SJCRH30 (cell line): ENCODE data around the gene DCAF4L1. TPM values are rescaled to one million over a fixed set of nuclear protein-coding genes. Genes with fewer than 3 reads are reported as not detected.

Experiments used
- DNase-seq, 2 experiments: peaks; one replicate each; pipeline ENCODE4 v3.0.0-alpha.2; 2015 to 2020
- H3K27ac ChIP-seq: fragments of 250-450 bp; sonication (Bioruptor Pico); 2 replicates; pipeline ENCODE4 v1.5.1; 2020; ENCODE audit warnings: mild to moderate bottlenecking, moderate library complexity
- H3K27me3 ChIP-seq: fragments of 250-450 bp; sonication (Bioruptor Pico); 2 replicates; pipeline ENCODE4 v1.5.1; 2020; ENCODE audit warnings: mild to moderate bottlenecking, moderate library complexity
- H3K36me3 ChIP-seq: fragments of 250-450 bp; sonication (Bioruptor Pico); 2 replicates; pipeline ENCODE4 v1.5.1; 2020; ENCODE audit warnings: mild to moderate bottlenecking, moderate library complexity
- H3K4me1 ChIP-seq: fragments of 250-450 bp; sonication (Bioruptor Pico); 2 replicates; pipeline ENCODE4 v1.5.1; 2020; ENCODE audit warnings: mild to moderate bottlenecking, moderate library complexity
- H3K4me3 ChIP-seq: fragments of 250-450 bp; sonication (Bioruptor Pico); 2 replicates; pipeline ENCODE4 v1.5.1; 2020; ENCODE audit warnings: mild to moderate bottlenecking, moderate library complexity
- H3K9me3 ChIP-seq: fragments of 250-450 bp; sonication (Bioruptor Pico); replicated peaks from 2 replicates; pipeline ENCODE4 v1.5.1; 2020; ENCODE audit warnings: mild to moderate bottlenecking, moderate library complexity
- total RNA-seq: library from RNA; depleted of rRNA; stranded (reverse); fragments of >200 nt; shearing (Covaris generic); gene quantifications from 2 replicates; pipeline ENCODE4 v1.2.3, GENCODE V29; 2014; rRNA removed

The DCAF4L1 gene, protein sequence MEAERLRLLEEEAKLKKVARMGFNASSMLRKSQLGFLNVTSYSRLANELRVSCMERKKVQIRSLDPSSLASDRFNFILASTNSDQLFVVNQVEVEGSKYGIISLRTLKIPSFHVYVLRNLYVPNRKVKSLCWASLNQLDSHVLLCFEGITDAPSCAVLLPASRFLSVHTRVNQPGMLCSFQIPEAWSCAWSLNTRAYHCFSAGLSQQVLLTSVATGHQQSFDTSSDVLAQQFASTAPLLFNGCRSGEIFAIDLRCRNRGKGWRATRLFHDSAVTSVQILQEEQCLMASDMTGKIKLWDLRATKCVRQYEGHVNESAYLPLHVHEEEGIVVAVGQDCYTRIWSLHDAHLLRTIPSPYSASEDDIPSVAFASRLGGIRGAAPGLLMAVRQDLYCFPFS
- 0.23 and 0.34 TPM in 2 replicates for total RNA-seq

DNA sequence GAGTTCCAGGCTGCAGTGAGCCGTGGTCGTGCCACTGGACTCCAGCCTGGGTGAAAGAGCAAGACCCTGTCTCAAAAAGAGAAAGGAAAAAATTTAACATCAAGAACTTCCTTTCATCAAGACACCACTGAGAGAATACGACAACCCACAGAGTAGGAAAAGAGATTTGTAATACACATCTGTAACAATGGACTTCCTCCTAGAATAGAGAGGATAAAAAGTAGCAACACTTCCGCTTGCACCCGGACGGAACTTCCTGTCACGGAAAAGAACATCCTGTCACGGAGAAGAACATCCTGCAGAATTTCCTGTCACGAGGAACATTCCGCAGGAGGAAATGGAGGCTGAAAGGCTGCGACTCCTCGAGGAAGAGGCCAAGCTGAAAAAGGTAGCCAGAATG, at the start of gene DCAF4L1:
Gene DCAF4L1 (plus strand): TSS at position 301 of the 400 bp plus-strand sequence. CDS start 37 bp downstream, at position 338.
- Histone ChIP-seq H3K27me3 (no peaks in the 10 kb centered on the region), H3K4me3 (no peak within 1 kb of the TSS), H3K4me1 (no peaks in the 10 kb centered on the region), H3K9me3 (no peaks in the 10 kb centered on the region), H3K36me3 (no peaks in the 10 kb centered on the region), H3K27ac (no peak within 1 kb of the TSS)
- DNase-seq = no peak

DNA sequence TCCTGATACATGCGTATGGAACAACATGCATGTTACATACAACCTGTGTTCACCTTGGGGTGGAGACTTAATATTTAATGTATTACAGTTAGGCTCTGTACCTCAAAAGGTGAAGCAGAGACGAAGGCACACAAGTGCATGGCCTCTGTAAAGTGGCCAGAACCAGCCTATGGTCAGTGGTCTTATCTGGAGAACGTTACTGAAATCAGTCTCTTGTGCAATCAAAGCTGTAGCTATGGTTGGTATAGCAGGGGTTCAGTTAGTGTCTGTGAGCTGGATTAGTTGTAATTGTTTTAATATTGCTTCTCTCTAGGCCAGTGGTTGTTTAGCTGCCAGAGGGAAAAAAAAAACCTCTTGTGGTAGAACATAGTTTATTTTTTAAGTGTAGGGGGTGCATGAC, 48.6 kb upstream of the DCAF4L1 start:
- Histone ChIP-seq H3K4me3 (no peak overlapping the region), H3K27ac (no peak overlapping the region), H3K36me3 (peaks cover 2% of the 10 kb centered on the region; the same call in 1 of the 2 replicates), H3K9me3 (no peaks in the 10 kb centered on the region), H3K27me3 (no peaks in the 10 kb centered on the region), H3K4me1 (0 out of 2 replicates have a peak, but pooled peaks cover 4% of the 10 kb centered on the region)
- DNase-seq = no peak

DNA sequence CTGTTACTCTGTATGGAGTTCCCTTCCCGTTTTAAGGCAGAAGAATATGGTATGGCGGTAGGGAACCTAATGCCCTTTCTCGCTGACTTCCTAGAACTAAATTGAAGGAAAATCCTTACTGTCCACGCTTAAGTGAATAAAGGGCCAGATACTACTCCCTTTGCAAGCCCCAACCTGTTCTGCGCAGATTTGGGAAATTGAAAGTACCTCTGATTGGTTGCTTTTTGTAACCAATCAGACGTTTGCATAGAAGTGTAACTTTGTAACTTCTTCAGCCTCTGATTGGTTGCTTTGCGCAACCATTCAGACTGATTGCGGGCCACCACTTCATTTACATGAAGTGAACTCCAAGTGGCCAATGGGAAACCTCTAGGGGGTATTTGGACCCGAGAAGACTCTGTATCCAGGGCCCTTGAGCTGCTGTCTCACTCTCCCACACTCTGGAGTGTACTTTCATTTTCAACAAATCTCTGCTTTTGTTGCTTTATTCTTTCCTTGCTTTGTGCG, 47.5 kb upstream of the DCAF4L1 start:
- H3K9me3 ChIP-seq = no peaks in the 10 kb centered on the region
- 0 out of 2 replicates have a peak, but pooled peaks cover 4% of the 10 kb centered on the region for H3K4me1 ChIP-seq
- peaks cover 8% of the 10 kb centered on the region; the same call in 1 of the 2 replicates for H3K36me3 ChIP-seq
- H3K4me3 ChIP-seq = peak overlapping the region; percentile 81
- no peak overlapping the region; the same call in 1 of the 2 replicates for H3K27ac ChIP-seq
- no peaks in the 10 kb centered on the region for H3K27me3 ChIP-seq
- DNase-seq = peak; percentile 46 to 56

DNA sequence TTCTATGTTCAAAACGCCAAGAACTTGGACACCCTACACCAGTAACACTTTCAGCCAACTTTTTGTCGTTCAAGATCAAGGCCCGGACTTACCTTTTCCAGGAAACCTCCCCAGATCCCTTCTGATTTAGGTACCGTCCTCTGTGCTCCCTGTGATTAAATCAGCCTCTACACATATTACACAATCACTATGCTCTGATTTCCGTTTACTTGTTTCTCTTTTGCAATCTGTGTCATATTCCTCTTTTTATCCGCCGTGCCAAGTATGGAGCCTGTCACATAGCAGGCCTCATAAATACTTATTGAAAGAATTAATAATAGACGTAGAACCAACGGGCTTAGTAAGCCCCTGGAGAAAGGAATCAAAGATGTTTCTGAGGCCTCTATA, 47.0 kb upstream of the DCAF4L1 start:
- DNase-seq = no peak
- H3K27ac ChIP-seq = peak overlapping the region; percentile 67; the same call in 1 of the 2 replicates
- H3K4me1 ChIP-seq = 0 out of 2 replicates have a peak, but pooled peaks cover 4% of the 10 kb centered on the region
- no peaks in the 10 kb centered on the region for H3K9me3 ChIP-seq
- no peaks in the 10 kb centered on the region for H3K27me3 ChIP-seq
- H3K36me3 ChIP-seq = peaks cover 12% of the 10 kb centered on the region
- H3K4me3 ChIP-seq = peak overlapping the region; percentile 81

DNA sequence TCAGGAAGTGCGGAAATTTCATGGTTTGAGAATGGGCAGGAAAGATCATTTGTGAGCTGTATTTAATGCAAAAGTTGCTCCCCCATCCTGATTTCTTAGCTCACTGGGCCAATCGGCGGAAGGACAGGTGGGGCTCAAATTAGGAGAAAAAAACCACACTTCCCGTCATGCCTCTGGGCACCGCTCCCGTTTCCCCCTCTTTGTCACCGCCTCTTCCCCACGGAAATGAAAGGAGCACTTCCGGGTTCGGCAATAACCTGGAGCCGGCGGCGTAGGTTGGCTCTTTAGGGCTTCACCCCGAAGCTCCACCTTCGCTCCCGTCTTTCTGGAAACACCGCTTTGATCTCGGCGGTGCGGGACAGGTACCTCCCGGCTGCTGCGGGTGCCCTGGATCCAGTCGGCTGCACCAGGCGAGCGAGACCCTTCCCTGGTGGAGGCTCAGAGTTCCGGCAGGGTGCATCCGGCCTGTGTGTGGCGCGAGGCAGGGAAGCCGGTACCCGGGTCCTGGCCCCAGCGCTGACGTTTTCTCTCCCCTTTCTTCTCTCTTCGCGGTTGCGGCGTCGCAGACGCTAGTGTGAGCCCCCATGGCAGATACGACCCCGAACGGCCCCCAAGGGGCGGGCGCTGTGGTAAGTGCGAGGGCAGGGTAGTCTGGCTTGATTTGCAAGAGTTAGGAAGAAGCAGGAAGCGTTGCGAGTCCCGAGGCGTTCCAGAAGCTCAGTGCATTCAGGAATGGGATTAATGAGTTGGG, 46.5 kb upstream of the DCAF4L1 start, which contains the start of gene TMEM33:
Gene TMEM33 (plus strand): TSS at position 529 of the 751 bp plus-strand sequence. CDS start 56 bp downstream, at position 585.
- H3K4me1 ChIP-seq = 0 out of 2 replicates have a peak, but pooled peaks cover 4% of the 10 kb centered on the region
- peak within 1 kb of the TSS; percentile 67 for H3K27ac ChIP-seq
- H3K36me3 ChIP-seq = peaks cover 16% of the 10 kb centered on the region
- H3K4me3 ChIP-seq = peak within 1 kb of the TSS; percentile 81
- no peaks in the 10 kb centered on the region for H3K27me3 ChIP-seq
- peak; percentile 91 to 95 for DNase-seq
- no peaks in the 10 kb centered on the region for H3K9me3 ChIP-seq

DNA sequence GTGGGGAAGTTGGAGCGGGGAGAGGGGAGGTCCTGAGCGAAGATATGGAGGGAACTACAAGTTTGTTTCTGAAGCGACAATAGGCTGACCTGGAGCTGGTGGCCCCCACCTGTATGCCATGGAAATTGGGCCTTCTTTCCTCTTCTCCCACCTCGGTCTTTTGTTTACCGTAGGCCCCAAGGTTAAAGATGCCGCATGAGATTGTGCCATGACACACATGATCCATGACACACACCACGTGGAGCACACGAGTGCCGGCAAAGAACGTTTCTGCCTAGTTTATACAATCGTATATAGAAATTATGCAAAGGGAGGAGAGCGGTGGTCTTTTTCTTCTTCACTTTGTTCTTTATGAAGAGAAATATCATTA, 45.9 kb upstream of the DCAF4L1 start:
- 0 out of 2 replicates have a peak, but pooled peaks cover 4% of the 10 kb centered on the region for H3K4me1 ChIP-seq
- no peaks in the 10 kb centered on the region for H3K9me3 ChIP-seq
- peak overlapping the region; percentile 67 for H3K27ac ChIP-seq
- no peak for DNase-seq
- H3K4me3 ChIP-seq = peak overlapping the region; percentile 81
- H3K36me3 ChIP-seq = peaks cover 19% of the 10 kb centered on the region
- H3K27me3 ChIP-seq = no peaks in the 10 kb centered on the region

DNA sequence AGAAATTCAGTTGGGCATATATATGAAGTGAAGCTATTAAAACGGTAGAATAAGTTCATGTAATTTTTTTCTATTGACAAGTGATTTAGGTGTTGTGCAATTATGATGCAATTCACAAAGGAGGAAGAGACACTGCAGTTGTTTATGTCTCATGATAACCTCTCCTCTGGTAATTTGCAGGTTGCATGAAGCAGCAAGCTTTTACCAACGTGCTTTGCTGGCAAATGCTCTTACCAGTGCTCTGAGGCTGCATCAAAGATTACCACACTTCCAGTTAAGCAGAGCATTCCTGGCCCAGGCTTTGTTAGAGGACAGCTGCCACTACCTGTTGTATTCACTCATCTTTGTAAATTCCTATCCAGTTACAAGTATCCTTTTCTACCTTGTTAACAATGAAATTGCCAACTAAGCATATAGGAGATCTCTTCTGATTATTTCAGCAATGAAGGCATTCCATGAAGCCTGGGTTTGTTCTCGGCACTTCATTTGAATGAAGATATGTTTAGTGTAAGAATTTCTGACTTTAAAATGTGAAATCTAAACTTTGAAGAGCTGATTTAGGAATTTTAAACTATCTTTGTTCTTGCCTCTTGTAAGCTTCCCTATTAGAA, 42.4 kb upstream of the DCAF4L1 start:
- no peak overlapping the region for H3K27ac ChIP-seq
- no peak for DNase-seq
- H3K36me3 ChIP-seq = peaks cover 45% of the 10 kb centered on the region
- 0 out of 2 replicates have a peak, but pooled peaks cover 4% of the 10 kb centered on the region for H3K4me1 ChIP-seq
- H3K27me3 ChIP-seq = no peaks in the 10 kb centered on the region
- H3K9me3 ChIP-seq = no peaks in the 10 kb centered on the region
- no peak overlapping the region for H3K4me3 ChIP-seq

DNA sequence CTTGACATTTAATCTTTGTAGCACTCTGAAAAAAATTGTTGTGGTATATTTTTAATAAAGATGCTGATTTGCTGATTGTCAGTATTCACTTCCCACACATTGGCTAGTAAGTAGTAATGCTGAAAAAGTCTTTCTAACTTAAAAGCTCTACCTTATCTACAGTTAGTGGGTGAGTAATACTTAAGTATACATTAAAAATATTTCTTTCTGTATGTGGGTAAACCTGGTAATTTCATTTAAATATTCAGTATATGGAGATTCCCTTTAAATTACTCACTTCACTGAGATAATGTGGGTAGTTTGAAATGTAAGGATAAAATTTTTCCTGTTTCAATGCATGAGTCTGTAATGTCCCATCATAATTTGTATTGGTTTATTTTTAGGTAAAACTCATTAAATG, 40.7 kb upstream of the DCAF4L1 start:
- H3K36me3 ChIP-seq = peaks cover 57% of the 10 kb centered on the region
- DNase-seq = no peak
- H3K27me3 ChIP-seq = no peaks in the 10 kb centered on the region
- no peak overlapping the region for H3K27ac ChIP-seq
- no peak overlapping the region for H3K4me3 ChIP-seq
- H3K4me1 ChIP-seq = 0 out of 2 replicates have a peak, but pooled peaks cover 4% of the 10 kb centered on the region
- no peaks in the 10 kb centered on the region for H3K9me3 ChIP-seq

DNA sequence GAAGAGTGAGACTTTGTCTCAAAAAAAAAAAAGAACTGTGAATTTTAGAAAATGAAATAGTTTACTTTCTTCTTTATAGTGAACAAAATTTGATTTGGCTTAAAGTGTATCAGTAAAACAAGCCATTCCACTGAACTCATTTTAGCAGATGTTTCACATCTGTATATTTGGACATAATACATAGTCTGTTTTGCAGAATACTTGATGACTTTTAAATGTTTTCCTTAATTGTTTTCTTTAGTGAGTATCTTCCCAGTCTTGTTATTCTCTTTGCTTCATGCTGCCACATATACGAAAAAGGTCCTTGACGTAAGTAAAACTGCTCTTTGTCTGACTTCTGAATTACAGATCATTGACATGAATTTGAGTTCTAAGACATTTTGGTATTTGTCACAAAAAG, 38.0 kb upstream of the DCAF4L1 start:
- no peak for DNase-seq
- Histone ChIP-seq H3K4me1 (no peaks in the 10 kb centered on the region), H3K4me3 (no peak overlapping the region), H3K9me3 (no peaks in the 10 kb centered on the region), H3K27me3 (no peaks in the 10 kb centered on the region), H3K36me3 (peaks cover 73% of the 10 kb centered on the region), H3K27ac (no peak overlapping the region)

DNA sequence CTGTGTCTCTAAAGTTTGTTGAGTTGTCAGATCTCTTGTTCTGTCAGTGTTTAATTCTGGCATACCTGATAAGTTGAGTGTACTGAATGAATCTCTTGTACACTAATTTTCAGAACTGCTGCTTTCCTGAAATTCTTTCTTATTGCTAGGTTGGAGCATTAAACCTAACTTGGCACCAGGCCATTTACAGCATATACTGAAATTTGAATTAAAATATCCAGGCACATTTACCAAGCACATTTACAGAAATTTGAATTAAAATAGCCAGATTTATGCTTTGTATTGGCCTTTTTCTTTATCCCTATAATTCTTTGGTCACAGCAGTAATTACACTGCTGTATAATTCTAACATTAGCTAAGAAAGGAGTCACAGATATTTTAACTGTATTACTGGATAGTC, 37.5 kb upstream of the DCAF4L1 start:
- no peak for DNase-seq
- Histone ChIP-seq H3K27ac (no peak overlapping the region), H3K4me3 (no peak overlapping the region), H3K36me3 (peaks cover 73% of the 10 kb centered on the region), H3K9me3 (no peaks in the 10 kb centered on the region), H3K4me1 (no peaks in the 10 kb centered on the region), H3K27me3 (no peaks in the 10 kb centered on the region)

DNA sequence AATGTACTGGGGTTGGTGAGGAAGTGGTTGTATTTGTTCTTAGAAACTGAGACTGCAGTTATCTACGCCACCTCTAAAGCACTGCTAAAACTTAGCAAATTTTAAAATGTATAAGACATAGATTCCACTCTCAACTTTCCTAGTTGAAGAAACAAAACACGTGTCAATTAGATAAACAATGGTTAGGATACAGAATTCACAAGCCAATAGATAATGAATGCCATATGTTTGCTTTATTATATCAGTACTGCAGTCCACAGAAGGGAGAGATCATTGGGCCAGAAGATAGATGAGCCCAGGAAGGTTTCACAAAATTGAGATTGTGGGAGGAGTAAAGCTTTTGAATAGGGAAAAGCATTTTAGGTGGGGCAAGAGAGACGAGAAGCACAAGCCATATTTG, 32.0 kb upstream of the DCAF4L1 start:
- no peak for DNase-seq
- Histone ChIP-seq H3K4me1 (no peaks in the 10 kb centered on the region), H3K4me3 (no peak overlapping the region), H3K36me3 (peaks cover 84% of the 10 kb centered on the region), H3K9me3 (no peaks in the 10 kb centered on the region), H3K27ac (no peak overlapping the region), H3K27me3 (no peaks in the 10 kb centered on the region)

DNA sequence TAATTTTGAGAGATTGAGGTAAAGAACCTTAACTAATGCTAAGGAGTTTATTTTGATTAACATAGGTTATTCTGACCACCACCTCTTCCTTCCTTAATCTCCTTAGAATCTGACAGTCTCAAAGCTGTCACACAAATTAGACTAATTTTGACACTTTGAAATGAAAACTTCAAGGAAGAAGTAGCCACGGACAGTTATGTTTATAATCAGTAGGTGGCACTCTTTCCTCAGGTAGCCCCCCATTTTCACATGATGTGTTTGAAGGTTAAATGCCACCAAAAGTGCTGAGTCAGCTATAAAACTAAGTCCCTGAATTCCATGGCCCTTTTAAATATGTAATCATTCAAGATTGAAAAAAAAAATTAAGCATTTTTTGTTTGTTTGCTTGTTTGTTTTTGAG, 23.9 kb upstream of the DCAF4L1 start:
- Histone ChIP-seq H3K4me1 (no peaks in the 10 kb centered on the region), H3K4me3 (no peak overlapping the region), H3K27me3 (no peaks in the 10 kb centered on the region), H3K9me3 (no peaks in the 10 kb centered on the region), H3K36me3 (peaks cover 32% of the 10 kb centered on the region), H3K27ac (no peak overlapping the region)
- DNase-seq = peak in 1 of 2 experiments; percentile 58

DNA sequence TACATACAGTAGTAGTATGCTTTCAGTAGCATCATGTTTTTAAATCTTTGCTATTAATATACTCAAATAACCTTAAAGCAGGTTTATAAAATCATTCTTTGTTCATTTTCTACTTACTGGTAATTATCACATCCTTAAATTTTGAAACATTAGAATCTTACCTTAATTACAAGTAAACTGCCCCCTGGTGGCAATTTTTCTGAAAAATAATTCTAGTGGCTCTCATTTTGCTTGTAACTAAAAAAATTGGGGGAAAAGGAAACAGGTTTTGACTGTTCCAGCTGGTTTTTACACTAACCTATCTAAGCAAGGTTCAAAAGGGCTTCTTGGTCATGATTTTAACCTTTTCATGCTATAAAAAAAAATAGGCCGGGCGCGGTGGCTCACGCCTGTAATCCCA, 18.5 kb upstream of the DCAF4L1 start:
- H3K9me3 ChIP-seq = peaks cover 3% of the 10 kb centered on the region; the same call in 1 of the 2 replicates
- H3K27me3 ChIP-seq = no peaks in the 10 kb centered on the region
- no peak overlapping the region for H3K27ac ChIP-seq
- DNase-seq = peak in 1 of 2 experiments; percentile 44
- no peaks in the 10 kb centered on the region for H3K36me3 ChIP-seq
- H3K4me3 ChIP-seq = no peak overlapping the region
- no peaks in the 10 kb centered on the region for H3K4me1 ChIP-seq

DNA sequence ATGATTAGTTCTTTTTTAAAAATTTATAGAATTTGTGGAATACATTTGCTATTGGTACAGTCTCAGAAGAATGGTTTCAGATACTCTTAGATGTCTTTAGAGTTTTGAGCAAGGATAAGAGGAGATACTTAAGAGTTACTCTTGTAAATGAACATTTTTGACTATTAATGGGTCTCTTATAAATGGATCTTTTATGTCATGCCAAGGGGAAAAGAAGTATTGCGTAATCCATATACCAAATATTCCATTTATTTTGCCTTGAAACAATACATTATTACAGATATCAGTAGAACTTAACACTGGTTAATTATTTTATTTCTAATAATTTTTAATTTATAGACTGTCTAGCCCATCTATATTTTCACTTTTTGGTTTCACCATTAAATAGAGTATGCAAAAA, 17.2 kb upstream of the DCAF4L1 start:
- Histone ChIP-seq H3K27ac (no peak overlapping the region), H3K4me3 (no peak overlapping the region), H3K9me3 (peaks cover 4% of the 10 kb centered on the region; the same call in 1 of the 2 replicates), H3K27me3 (no peaks in the 10 kb centered on the region), H3K4me1 (no peaks in the 10 kb centered on the region), H3K36me3 (no peaks in the 10 kb centered on the region)
- DNase-seq = no peak
